H1 (cell line): Measurements from ENCODE around the gene TRIM24. TPM values are rescaled to one million over a fixed set of nuclear protein-coding genes. Genes with fewer than 3 reads are reported as not detected.

ENCODE experiments used
- CTCF ChIA-PET: fragments of 300-600 bp; sonication (Branson Sonifier 250); formaldehyde crosslinking; loops from one replicate; lab custom pipeline; 2021; ENCODE audit not compliant: partially characterized antibody; lab: Charles Lee
- POLR2A ChIA-PET: fragments of 300-600 bp; sonication (Branson Sonifier 250); formaldehyde crosslinking; loops from one replicate; lab custom pipeline; 2021; ENCODE audit warnings: inconsistent platforms; ENCODE audit not compliant: partially characterized antibody; lab: Charles Lee
- DNase-seq, 2 experiments: peaks; one replicate each; pipeline versions ENCODE4 v3.0.0 to v3.0.0-alpha.2; 2010 to 2022; ENCODE audit warnings: low spot score in 2 of 2, low read depth in 1 of 2, mixed read lengths in 1 of 2
- FAIRE-seq: peaks from 2 replicates; lab custom pipeline; 2011; peaks lifted over from hg19 to GRCh38; lab: Jason Lieb, UNC
- H2AFZ ChIP-seq: 2 replicates; pipeline ENCODE4 v1.8.1; 2012; ENCODE audit warnings: low read length, inconsistent platforms
- H2AK5ac ChIP-seq: 2 replicates; pipeline ENCODE4 v1.6.1; 2013; ENCODE audit warnings: low read depth, low read length
- H2BK120ac ChIP-seq: replicated peaks from 2 replicates; pipeline ENCODE3; 2013; ENCODE audit warnings: low read depth, low read length, inconsistent platforms
- H2BK12ac ChIP-seq: 2 replicates; pipeline ENCODE4 v1.6.1; 2013; ENCODE audit warnings: low read depth, low read length
- H2BK15ac ChIP-seq: 2 replicates; pipeline ENCODE4 v1.6.1; 2013; ENCODE audit warnings: low read length
- H2BK20ac ChIP-seq: 2 replicates; pipeline ENCODE4 v1.6.1; 2013; ENCODE audit warnings: low read length
- H2BK5ac ChIP-seq: 2 replicates; pipeline ENCODE4 v1.6.1; 2013; ENCODE audit warnings: low read depth, low read length
- H3K14ac ChIP-seq: 2 replicates; pipeline ENCODE4 v1.6.1; 2013; ENCODE audit warnings: inconsistent platforms; ENCODE audit not compliant: insufficient read length
- H3K18ac ChIP-seq: 2 replicates; pipeline ENCODE4 v1.6.1; 2013; ENCODE audit warnings: low read length; ENCODE audit errors: extremely low read depth
- H3K23ac ChIP-seq: 2 replicates; pipeline ENCODE4 v1.6.1; 2013; ENCODE audit warnings: inconsistent platforms; ENCODE audit not compliant: insufficient read length
- H3K23me2 ChIP-seq: 2 replicates; pipeline ENCODE4 v1.6.1; 2013; ENCODE audit warnings: low read depth, low read length
- H3K27ac ChIP-seq: 2 replicates; pipeline ENCODE4 v1.6.1; 2011; ENCODE audit warnings: low read depth, low read length, inconsistent platforms
- H3K27me3 ChIP-seq, 4 experiments: replicated peaks in 1 of 4; 1 replicate in 1 of 4; 2 replicates in 3 of 4; pipeline versions ENCODE4 v1.6.1 to v1.8.1; 2011 to 2013; ENCODE audit warnings: low read length in 3 of 4, mild to moderate bottlenecking in 3 of 4, inconsistent platforms in 2 of 4, mixed read lengths in 2 of 4, moderate library complexity in 1 of 4; ENCODE audit not compliant: control insufficient read depth in 3 of 4, insufficient read depth in 3 of 4; ENCODE audit errors: extremely low read depth in 1 of 4
- H3K36me3 ChIP-seq, 4 experiments: 2 replicates each; pipeline versions ENCODE4 v1.6.1 to v1.8.1; 2011 to 2013; ENCODE audit warnings: mild to moderate bottlenecking in 4 of 4, low read length in 3 of 4, moderate library complexity in 2 of 4, control low read depth in 1 of 4, inconsistent platforms in 1 of 4; ENCODE audit not compliant: insufficient read depth in 4 of 4, control insufficient read depth in 2 of 4
- H3K4ac ChIP-seq: replicated peaks from 2 replicates; pipeline ENCODE3; 2013; ENCODE audit warnings: low read length, low read depth, mixed read lengths, inconsistent platforms; ENCODE audit not compliant: insufficient read length
- H3K4me1 ChIP-seq, 4 experiments: replicated peaks in 1 of 4; 1 replicate in 1 of 4; 2 replicates in 3 of 4; pipeline versions ENCODE4 v1.6.1 to v1.8.1; 2011 to 2013; ENCODE audit warnings: low read length in 3 of 4, inconsistent platforms in 2 of 4, mixed read lengths in 1 of 4; ENCODE audit not compliant: insufficient read depth in 4 of 4, control insufficient read depth in 3 of 4
- H3K4me2 ChIP-seq, 2 experiments: 2 replicates each; pipeline versions ENCODE4 v1.6.1 to v1.8.1; 2011 to 2013; ENCODE audit warnings: low read depth in 2 of 2, low read length in 2 of 2, control low read depth in 1 of 2, inconsistent platforms in 1 of 2, mild to moderate bottlenecking in 1 of 2; ENCODE audit not compliant: insufficient read depth in 1 of 2
- H3K4me3 ChIP-seq, 4 experiments: fragments of 200-600, 300-600 bp in 1 of 4; sonication (generic), shearing (Covaris generic), sonication (Bioruptor Twin) in 1 of 4; 2 replicates each; pipeline versions ENCODE4 v1.5.1 to v1.8.1; 2011 to 2016; ENCODE audit warnings: low read length in 4 of 4, low read depth in 3 of 4, control low read depth in 2 of 4, inconsistent platforms in 2 of 4, mild to moderate bottlenecking in 2 of 4, mixed read lengths in 1 of 4, moderate library complexity in 1 of 4; ENCODE audit not compliant: insufficient read depth in 2 of 4; ENCODE audit errors: extremely low read depth in 1 of 4
- H3K56ac ChIP-seq: replicated peaks from 2 replicates; pipeline ENCODE3; 2013; ENCODE audit warnings: low read depth, mild to moderate bottlenecking, mixed read lengths, low read length, inconsistent platforms; ENCODE audit not compliant: insufficient read length
- H3K79me1 ChIP-seq: 2 replicates; pipeline ENCODE4 v1.6.1; 2013; ENCODE audit warnings: low read depth, low read length, control low read depth
- H3K79me2 ChIP-seq, 2 experiments: 2 replicates each; pipeline versions ENCODE4 v1.6.1 to v1.8.1; 2012 to 2013; ENCODE audit warnings: low read length in 2 of 2, mild to moderate bottlenecking in 2 of 2, inconsistent platforms in 1 of 2; ENCODE audit not compliant: insufficient read depth in 2 of 2, control insufficient read depth in 1 of 2
- H3K9ac ChIP-seq, 4 experiments: replicated peaks in 1 of 4; 1 replicate in 1 of 4; 2 replicates in 3 of 4; pipeline versions ENCODE4 v1.6.1 to v1.8.1; 2011 to 2013; ENCODE audit warnings: low read depth in 3 of 4, low read length in 3 of 4, control low read depth in 2 of 4, mild to moderate bottlenecking in 2 of 4, moderate library complexity in 2 of 4, inconsistent platforms in 1 of 4; ENCODE audit errors: extremely low read depth in 1 of 4
- H3K9me3 ChIP-seq, 2 experiments: 2 replicates each; pipeline versions ENCODE4 v1.6.1 to v1.8.1; 2012 to 2013; ENCODE audit warnings: mild to moderate bottlenecking in 2 of 2, moderate library complexity in 2 of 2, control low read depth in 1 of 2, inconsistent platforms in 1 of 2, low read depth in 1 of 2, low read length in 1 of 2, mixed read lengths in 1 of 2; ENCODE audit not compliant: insufficient read depth in 2 of 2
- H4K20me1 ChIP-seq, 2 experiments: replicated peaks in 1 of 2; 2 replicates each; pipeline versions ENCODE3 to v1.8.1; 2011 to 2013; ENCODE audit warnings: inconsistent platforms in 2 of 2, low read length in 2 of 2, mild to moderate bottlenecking in 1 of 2; ENCODE audit not compliant: insufficient read depth in 2 of 2, control insufficient read depth in 1 of 2
- H4K5ac ChIP-seq: 2 replicates; pipeline ENCODE4 v1.6.1; 2013; ENCODE audit warnings: low read length, low read depth, mixed read lengths, inconsistent platforms; ENCODE audit not compliant: insufficient read length
- H4K8ac ChIP-seq: 2 replicates; pipeline ENCODE4 v1.8.0; 2013; ENCODE audit warnings: mild to moderate bottlenecking, moderate library complexity, low read length, inconsistent platforms; ENCODE audit not compliant: insufficient read depth; ENCODE audit errors: extremely low read depth
- H4K91ac ChIP-seq: replicated peaks from 2 replicates; pipeline ENCODE3; 2013; ENCODE audit warnings: low read length, mixed read lengths, inconsistent platforms; ENCODE audit not compliant: insufficient read length
- ASH2L ChIP-seq: fragments of 200-600, 300-600 bp; sonication (generic); IDR thresholded peaks from one replicate; pipeline ENCODE4 v1.7.1; 2017; ENCODE audit warnings: low read length
- BACH1 ChIP-seq: IDR thresholded peaks from 2 replicates; pipeline ENCODE4 v1.6.1; 2012; ENCODE audit warnings: low read length, improper control_type of control experiment
- BCL11A ChIP-seq, 2 experiments: IDR thresholded peaks; one replicate each; pipeline ENCODE4 v1.6.1; 2011; ENCODE audit warnings: low read depth in 2 of 2, low read length in 2 of 2, mild to moderate bottlenecking in 2 of 2
- CBX8 ChIP-seq: fragments of 300-800, 300-1000 bp; sonication (generic); IDR thresholded peaks from 2 replicates; pipeline ENCODE4 v1.7.1; 2016; ENCODE audit warnings: low read depth, low read length, borderline replicate concordance
- GABPA ChIP-seq: IDR thresholded peaks from 2 replicates; pipeline ENCODE4 v1.6.1; 2011; ENCODE audit warnings: mild to moderate bottlenecking, low read length, moderate library complexity, borderline replicate concordance; ENCODE audit not compliant: insufficient read depth
- GTF2F1 ChIP-seq: IDR thresholded peaks from 2 replicates; pipeline ENCODE4 v1.6.1; 2012; ENCODE audit warnings: low read depth, low read length, improper control_type of control experiment, borderline replicate concordance
- NANOG ChIP-seq: IDR thresholded peaks from 2 replicates; pipeline ENCODE4 v1.6.1; 2011; ENCODE audit warnings: low read length, low read depth, mild to moderate bottlenecking, inconsistent platforms; ENCODE audit not compliant: insufficient read depth, poor library complexity, severe bottlenecking
- NRF1 ChIP-seq: IDR thresholded peaks from 2 replicates; pipeline ENCODE4 v1.6.1; 2011; ENCODE audit warnings: mild to moderate bottlenecking, low read depth, low read length, improper control_type of control experiment
- PHF8 ChIP-seq: fragments of 200-600 bp; sonication (generic); conservative IDR thresholded peaks from 2 replicates; pipeline ENCODE4 v1.7.1; 2012; ENCODE audit warnings: low read depth, mild to moderate bottlenecking, inconsistent platforms, low read length, moderate library complexity
- SP1 ChIP-seq: IDR thresholded peaks from 2 replicates; pipeline ENCODE4 v1.6.1; 2011; ENCODE audit warnings: low read depth, low read length
- WGBS, 2 experiments: shearing (Covaris generic) in 1 of 2; methylation state at CpG; one replicate each; pipeline versions ENCODE4 v1.1.6 to v1.1.7; 2013 to 2015; ENCODE audit warnings: low lambda C conversion rate in 2 of 2, mixed read lengths in 2 of 2, inconsistent platforms in 1 of 2, low coverage in 1 of 2, missing lambda C conversion rate in 1 of 2; ENCODE audit not compliant: insufficient replicate concordance in 2 of 2, insufficient coverage in 1 of 2, insufficient read length in 1 of 2; ENCODE audit errors: extremely low coverage in 1 of 2, missing lambda C conversion rate in 1 of 2; 5-methylcytosine and 5-hydroxymethylcytosine counted together
- polyA plus RNA-seq, 7 experiments: library from polyadenylated mRNA; depleted of rRNA in 3 of 7; stranded (reverse) in 5 of 7; unstranded in 2 of 7; fragments of >200 nt in 5 of 7; fragments of 200-250 nt in 2 of 7; gene quantifications; 1 replicate in 5 of 7; 2 replicates in 1 of 7; 4 replicates in 1 of 7; pipeline versions ENCODE4 v1.2.1 to v1.2.3, GENCODE V29; 2011 to 2013; ENCODE audit warnings: missing spikeins in 2 of 7, mixed read lengths in 2 of 7
- total RNA-seq: library from RNA; stranded (reverse); fragmentation: NEBNext Ultra II Directional; extraction: Animal tissue kit (Norgen Biotek cat#: 25700); gene quantifications from 2 replicates; pipeline ENCODE4 v1.2.1, GENCODE V29; 2021

Gene TRIM24
- total and polyA plus RNA-seq, 2 of the 8 experiments (the other 6 are each of a cell fraction or from before 2014, with no cell fraction given), result 67.6 to 149 TPM

DNA sequence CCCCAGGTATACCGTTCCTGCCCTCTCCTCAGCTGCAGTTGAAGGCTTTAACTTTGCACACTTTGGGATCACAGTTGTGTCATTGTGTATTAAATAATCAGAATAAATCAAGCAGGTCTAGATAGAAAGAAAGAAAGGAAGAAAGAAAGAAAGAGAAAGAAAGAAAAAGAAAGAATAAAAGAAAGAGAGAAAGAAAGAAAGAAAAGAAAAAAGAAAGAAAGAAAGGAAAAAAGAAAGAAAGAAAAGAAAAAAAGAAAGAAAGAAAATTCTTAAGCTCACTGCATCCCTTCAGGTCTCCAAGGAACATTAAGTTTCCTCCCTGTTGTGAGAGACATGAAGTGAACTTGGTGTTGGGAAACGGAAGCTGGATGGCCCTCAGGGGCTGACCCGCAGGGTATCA is 17.2 kb upstream of the TRIM24 start:
- no peak overlapping the region for H3K27ac ChIP-seq
- H3K9me3 ChIP-seq, result 0 out of 4 replicates have a peak, but pooled peaks cover 0 to 5% of the 10 kb centered on the region in 2 experiments
- ChIA-PET POLR2A (interaction anchor here (2.0 kb wide), 1 partner anchor 16 kb away, joined by 14 read pairs; the partner anchor contains the start of gene TRIM24), CTCF (interaction anchor here (0.6 to 1.6 kb wide), 2 partner anchors 34 to 441 kb away, joined by 3 read pairs; partner anchors contain the start of gene CREB3L2)
- no peak overlapping the region for H3K9ac ChIP-seq
- no peak overlapping the region for H3K56ac ChIP-seq
- H3K79me2 ChIP-seq, result no peaks in the 10 kb centered on the region
- no peaks in the 10 kb centered on the region for H3K36me3 ChIP-seq
- no peaks in the 10 kb centered on the region for H3K79me1 ChIP-seq
- H3K14ac ChIP-seq, result no peak overlapping the region
- H4K5ac ChIP-seq, result no peak overlapping the region
- no peak overlapping the region for H3K23ac ChIP-seq
- H4K91ac ChIP-seq, result peak overlapping the region; percentile 73
- H3K18ac ChIP-seq, result no peak overlapping the region; the same call in none of the 2 replicates
- peak overlapping the region; percentile 61; the same call in 1 of the 2 replicates for H2BK20ac ChIP-seq
- 94% methylated on average over 3 of the region's 3 CpGs; no CpG with 5 or more reads in 1 of the 2 experiments for WGBS, 2 experiments
- H2BK5ac ChIP-seq, result no peak overlapping the region; the same call in 1 of the 2 replicates
- H2BK120ac ChIP-seq, result no peak overlapping the region
- H3K4me3 ChIP-seq, result no peak overlapping the region
- no peak overlapping the region for H3K4me2 ChIP-seq
- no peak for DNase-seq
- H3K27me3 ChIP-seq, result no peaks in the 10 kb centered on the region
- no peak overlapping the region for H3K4ac ChIP-seq
- H3K23me2 ChIP-seq, result no peaks in the 10 kb centered on the region
- no peak overlapping the region for H2AK5ac ChIP-seq
- peak overlapping the region; percentile 9; the same call in 1 of the 2 replicates for H2BK12ac ChIP-seq
- H2BK15ac ChIP-seq, result no peak overlapping the region
- H4K8ac ChIP-seq, result no peak overlapping the region
- no peaks in the 10 kb centered on the region for H3K4me1 ChIP-seq
- H2AFZ ChIP-seq, result no peak overlapping the region
- no peak for FAIRE-seq
- no peaks in the 10 kb centered on the region for H4K20me1 ChIP-seq
- TF ChIP-seq NANOG (no peak), ASH2L (no peak), PHF8 (no peak), CBX8 (no peak), GABPA (no peak), BCL11A (IDR thresholded peaks at IDR 0.05; ENCODE audit: low read depth in 2 of 2, low read length in 2 of 2) (no peak), GTF2F1 (no peak), NRF1 (no peak), BACH1 (no peak), SP1 (no peak)
